IMR-90 (cell line): Measurements from ENCODE around the gene MAGI1.

ENCODE experiments used
- POLR2A ChIP-seq: IDR thresholded peaks from 2 replicates; pipeline ENCODE4 v1.6.1; 2012; ENCODE audit warnings: mild to moderate bottlenecking, low read depth, low read length
- RAD21 ChIP-seq: IDR thresholded peaks from 2 replicates; pipeline ENCODE4 v1.6.1; 2012; ENCODE audit warnings: low read length, improper control_type of control experiment
- RCOR1 ChIP-seq: IDR thresholded peaks from 2 replicates; pipeline ENCODE4 v1.6.1; 2012; ENCODE audit warnings: mild to moderate bottlenecking, low read length, improper control_type of control experiment; ENCODE audit not compliant: insufficient replicate concordance
- RFX5 ChIP-seq: IDR thresholded peaks from 2 replicates; pipeline ENCODE4 v1.8.0; 2012; ENCODE audit warnings: low read depth, mild to moderate bottlenecking, low read length, moderate library complexity
- SMC3 ChIP-seq: fragments of 150-350 bp; IDR thresholded peaks from 2 replicates; pipeline ENCODE4 v1.6.1; 2016; ENCODE audit warnings: low read depth, mild to moderate bottlenecking, antibody characterized with exemption, low read length, moderate library complexity
- TF ChIP-seq, protein P1 (sequence below): conservative IDR thresholded peaks from 2 replicates; pipeline ENCODE4 v1.5.1; 2012; ENCODE audit warnings: mild to moderate bottlenecking, low read depth, low read length, improper control_type of control experiment

DNA sequence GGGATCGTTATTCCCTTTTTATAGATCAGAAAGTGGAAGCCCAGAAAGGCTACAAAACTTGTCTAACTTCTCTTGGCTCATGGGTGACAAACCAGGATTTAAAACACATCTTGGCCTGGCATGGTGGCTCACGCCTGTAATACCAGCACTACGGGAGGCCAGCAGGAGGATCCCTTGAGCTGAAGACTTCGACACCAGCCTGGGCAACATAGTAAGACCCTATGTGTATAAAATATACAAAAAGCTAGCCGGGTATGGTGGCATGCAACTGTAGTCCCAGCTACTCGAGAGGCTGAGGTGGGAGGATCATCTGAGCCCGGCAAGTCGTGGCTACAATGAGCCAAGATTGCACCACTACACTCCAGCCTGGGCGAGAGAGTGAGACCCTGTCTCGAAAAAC is 479.1 kb downstream of the MAGI1 start:
- TF ChIP-seq RAD21 (no peak), RCOR1 (no peak), POLR2A (no peak), RFX5 (no peak), SMC3 (no peak)
- TF ChIP-seq, protein P1, sequence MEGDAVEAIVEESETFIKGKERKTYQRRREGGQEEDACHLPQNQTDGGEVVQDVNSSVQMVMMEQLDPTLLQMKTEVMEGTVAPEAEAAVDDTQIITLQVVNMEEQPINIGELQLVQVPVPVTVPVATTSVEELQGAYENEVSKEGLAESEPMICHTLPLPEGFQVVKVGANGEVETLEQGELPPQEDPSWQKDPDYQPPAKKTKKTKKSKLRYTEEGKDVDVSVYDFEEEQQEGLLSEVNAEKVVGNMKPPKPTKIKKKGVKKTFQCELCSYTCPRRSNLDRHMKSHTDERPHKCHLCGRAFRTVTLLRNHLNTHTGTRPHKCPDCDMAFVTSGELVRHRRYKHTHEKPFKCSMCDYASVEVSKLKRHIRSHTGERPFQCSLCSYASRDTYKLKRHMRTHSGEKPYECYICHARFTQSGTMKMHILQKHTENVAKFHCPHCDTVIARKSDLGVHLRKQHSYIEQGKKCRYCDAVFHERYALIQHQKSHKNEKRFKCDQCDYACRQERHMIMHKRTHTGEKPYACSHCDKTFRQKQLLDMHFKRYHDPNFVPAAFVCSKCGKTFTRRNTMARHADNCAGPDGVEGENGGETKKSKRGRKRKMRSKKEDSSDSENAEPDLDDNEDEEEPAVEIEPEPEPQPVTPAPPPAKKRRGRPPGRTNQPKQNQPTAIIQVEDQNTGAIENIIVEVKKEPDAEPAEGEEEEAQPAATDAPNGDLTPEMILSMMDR: no peak
